HG02610 (cell line): ENCODE results near the gene MAIP1.
"Not testable (repeated sequence)": the region's sequence is repeated elsewhere in the genome, so short reads cannot be mapped to it uniquely, and the experiment has no call there.

Experiments used
- ATAC-seq: cut with Tn5 transposase; IDR thresholded peaks from one replicate; pipeline ENCODE4 v1.9.1; 2021; ENCODE audit warnings: mild to moderate bottlenecking, moderate library complexity; ENCODE audit not compliant: unreplicated experiment

MAIP1 gene, protein sequence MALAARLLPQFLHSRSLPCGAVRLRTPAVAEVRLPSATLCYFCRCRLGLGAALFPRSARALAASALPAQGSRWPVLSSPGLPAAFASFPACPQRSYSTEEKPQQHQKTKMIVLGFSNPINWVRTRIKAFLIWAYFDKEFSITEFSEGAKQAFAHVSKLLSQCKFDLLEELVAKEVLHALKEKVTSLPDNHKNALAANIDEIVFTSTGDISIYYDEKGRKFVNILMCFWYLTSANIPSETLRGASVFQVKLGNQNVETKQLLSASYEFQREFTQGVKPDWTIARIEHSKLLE

GRCh38 chr2:199955339-199956061 is at the start of gene MAIP1, which contains the start of gene TYW5:
Gene MAIP1, plus strand, starts transcription at chr2:199955582. Its CDS starts 217 bp downstream, at chr2:199955799.
Gene TYW5, minus strand, starts transcription at chr2:199955491. Its CDS starts 21 bp downstream, at chr2:199955470.
- peak; percentile 85 for ATAC-seq

- ATAC-seq: no peak
These were observed 48.2 kb upstream of the MAIP1 start for GRCh38 chr2:199907008-199907714.

GRCh38 chr2:199910338-199911051 is 44.9 kb upstream of the MAIP1 start:
- no peak for ATAC-seq

DNA sequence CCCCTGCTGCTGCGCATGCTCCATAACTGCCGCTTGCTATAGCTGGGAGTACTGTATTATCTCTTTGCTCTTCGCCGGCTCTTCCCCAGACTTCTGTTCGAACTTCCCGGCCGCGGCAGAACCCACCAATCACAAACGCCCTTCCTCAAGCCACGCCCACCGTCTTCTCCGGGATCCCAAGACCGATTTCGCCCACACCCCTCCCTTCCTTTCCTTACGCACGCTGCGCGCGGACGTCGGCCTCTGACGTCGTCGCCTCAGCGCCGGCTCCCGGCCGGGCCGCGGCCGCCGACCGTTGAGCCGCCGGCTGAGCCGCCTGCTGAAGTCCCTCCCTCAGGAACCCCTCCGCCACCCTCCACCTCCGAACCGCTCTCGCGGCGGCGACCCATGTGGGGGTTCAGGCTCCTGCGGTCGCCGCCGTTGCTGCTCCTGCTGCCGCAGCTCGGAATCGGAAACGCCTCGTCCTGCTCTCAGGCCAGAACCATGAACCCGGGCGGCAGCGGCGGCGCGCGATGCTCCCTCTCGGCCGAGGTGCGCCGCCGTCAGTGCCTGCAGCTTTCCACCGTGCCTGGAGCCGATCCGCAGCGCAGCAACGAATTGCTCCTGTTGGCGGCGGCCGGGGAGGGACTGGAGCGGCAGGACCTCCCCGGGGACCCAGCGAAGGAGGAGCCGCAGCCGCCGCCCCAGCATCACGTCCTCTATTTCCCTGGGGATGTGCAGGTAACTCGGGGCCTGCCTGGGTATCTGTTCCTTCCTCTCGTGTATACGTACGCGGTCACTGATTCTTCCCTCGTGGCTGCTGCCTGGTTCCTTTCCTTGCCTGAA is 44.1 kb upstream of the MAIP1 start, which contains the start of gene C2orf69:
C2orf69 (plus strand) TSS at position 242 of the 825 bp plus-strand sequence; CDS start at position 388, 146 bp downstream.
- peak; percentile 93 for ATAC-seq

DNA sequence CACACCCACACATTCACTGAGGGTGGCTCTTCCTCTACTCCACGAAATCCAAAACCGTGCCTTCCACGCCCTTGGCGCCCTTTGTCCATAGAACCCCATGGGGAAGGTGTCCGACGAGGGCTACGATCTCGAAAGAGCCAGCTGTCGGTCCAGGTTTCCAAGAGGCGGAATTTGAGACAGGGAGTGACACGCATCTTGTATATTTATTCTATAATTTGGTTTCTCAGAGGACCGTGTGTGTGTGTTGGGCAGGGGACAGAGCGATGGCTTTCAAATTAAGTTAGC is 43.6 kb upstream of the MAIP1 start:
- no peak for ATAC-seq

DNA sequence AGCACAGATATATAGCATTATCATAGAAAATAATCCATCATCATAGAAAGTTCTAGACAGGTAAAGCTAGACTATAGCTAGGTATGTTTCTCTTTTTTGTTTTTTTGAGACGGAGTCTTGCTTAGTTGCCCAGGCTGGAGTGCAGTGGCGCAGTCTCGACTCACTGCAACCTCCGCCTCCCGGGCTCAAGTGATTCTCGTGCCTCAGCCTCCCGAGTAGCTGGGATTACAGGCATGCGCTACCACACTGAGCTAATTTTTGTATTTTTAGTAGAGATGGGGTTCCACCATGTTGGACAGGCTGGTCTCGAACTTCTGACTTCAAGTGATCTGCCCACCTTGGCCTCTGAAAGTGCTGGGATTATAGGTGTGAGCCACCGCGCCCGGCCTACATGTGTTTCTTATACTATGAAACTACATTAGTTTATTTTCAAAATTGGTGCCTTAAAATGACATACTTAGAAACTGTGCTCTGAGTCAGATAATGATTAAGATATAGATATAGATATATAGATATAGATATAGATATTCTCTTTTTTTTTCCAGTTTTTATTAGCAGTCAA is 42.7 kb upstream of the MAIP1 start:
- ATAC-seq: not testable (repeated sequence)

DNA sequence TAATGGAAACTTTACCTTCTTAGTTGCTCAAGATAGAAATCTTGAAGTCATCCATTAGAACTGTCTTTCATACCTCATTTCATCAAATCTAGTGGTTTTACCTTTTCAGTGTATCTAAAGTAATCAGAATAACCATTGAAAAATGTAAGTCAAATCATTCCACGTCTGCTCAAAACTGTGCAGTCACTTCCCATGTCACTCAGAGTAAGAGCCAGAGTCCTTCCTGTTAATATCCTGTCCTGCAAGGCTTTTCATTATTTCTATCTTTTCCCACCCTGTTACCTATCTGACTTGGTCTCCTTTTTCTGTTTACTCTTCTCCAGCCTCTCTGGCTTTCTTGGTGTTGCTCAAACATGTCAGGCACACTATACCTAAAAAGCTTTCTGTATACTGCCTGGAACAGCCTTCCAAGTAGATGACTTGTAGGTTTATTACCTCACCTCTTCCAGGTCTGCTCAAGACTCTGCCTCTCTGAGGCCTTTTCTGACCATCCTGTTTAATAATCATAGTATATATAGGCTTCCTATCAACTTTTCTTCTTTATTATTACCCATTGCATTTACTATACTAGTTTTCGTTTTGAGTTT is 40.9 kb upstream of the MAIP1 start:
- no peak for ATAC-seq

DNA sequence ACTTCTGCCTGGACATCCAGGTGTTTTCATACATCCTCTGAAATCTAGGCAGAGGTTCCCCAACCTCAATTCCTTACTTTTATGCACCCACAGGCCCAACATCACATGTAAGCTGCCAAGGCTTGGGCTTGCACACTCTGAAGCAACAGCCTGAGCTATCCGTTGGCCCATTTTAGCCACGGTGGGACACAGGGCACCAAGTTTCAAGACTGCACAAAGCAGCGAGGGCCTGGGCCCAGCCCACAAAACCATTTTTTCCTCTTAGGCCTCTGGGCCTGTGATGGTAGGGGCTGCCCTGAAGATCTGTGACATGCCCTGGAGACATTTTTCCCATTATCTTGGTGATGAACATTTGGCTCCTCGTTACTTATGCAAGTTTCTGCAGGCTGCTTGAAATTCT is 38.4 kb upstream of the MAIP1 start:
- no peak for ATAC-seq

DNA sequence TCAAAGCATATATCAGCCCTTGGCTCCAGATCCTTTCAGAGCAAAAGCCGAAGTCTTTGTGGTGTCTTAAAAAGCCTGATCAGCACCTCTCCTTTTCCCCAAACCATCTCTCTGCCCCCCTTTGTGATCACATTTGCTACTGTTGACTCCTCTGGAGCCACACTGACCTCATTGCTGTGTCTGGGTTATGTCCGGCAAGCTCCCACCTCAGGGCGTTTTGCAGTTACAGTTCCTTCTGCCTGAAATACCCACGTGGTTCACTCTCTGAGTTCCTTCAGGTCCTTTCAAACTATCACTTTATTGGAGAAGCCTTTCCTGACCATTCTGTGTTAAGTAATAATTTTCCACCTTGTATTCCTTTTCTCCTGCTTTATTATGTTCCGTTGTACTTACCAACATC is 32.5 kb upstream of the MAIP1 start:
- ATAC-seq: no peak

DNA sequence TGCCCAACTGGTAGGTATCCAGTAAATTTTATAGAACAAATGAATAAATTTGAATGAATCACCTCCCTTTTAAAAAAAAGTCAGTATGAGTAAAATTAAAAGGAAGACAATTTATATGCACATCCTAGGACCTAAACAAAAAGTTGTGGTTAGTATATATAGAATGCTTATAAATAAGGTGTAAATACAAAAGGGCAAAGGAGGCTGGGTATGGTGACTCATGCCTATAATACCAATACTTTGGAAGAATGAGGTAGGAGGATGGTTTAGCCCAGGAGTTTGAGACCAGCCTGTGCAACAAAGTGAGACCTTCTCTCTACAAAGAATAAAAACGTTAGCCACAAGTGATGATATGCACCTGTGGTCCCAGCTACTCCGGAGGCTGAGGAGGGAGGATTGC is 31.5 kb upstream of the MAIP1 start:
- ATAC-seq: no peak

DNA sequence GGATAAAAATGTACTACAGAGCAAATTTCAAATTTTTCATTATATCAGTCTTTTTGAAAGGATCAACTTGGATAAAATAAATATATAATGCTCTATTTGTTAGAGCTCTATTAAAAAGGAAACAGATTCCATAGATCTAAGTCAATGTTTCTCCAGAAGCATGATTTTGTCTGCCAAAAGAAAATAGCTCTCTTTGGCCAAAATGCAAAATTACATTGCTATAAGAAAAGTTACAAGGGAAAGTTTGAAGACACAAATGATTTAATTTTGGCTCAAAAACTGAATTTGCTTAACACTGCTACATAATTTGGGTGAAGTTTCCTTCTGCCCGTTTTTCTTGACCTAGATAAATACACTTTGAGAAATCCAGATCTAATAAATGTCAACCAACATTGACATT is 28.6 kb upstream of the MAIP1 start:
- ATAC-seq: no peak

DNA sequence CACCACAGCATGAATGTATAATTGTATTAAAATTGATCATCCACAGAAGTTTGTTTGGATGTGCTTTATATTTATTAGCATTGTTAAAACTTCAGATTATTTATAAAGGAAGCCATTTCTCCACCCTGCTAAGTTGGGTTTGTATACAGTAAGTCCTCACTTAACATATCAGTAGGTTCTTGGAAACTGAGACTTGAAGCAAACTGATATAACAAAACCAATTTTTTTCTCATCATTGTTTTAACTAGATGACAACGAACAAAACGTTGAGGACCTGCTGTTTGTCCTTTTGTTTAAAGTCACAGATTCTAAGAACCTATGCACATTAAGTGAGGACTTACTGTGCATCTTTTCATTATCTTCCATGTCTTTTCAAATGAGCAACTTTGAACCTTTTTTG is 27.2 kb upstream of the MAIP1 start:
- ATAC-seq: no peak

DNA sequence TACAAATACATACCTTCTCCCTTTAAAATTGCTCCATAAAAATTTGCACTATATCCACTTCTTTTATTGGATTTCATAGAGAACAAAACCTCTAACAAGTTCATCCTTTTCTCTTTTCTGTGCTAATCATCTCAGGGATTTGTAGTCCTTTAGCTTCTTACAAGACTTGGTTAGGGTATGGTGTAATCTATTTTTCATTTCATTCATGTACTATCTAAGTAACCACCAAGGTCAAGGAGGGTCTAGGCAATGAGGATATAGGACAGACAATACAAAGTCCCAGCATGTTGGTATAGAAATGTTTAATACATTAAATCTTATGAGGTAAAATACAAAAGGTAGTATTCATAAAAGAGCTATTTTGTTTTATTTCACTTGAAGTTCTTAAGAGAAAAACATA is 26.8 kb upstream of the MAIP1 start:
- no peak for ATAC-seq

- no peak for ATAC-seq
These were observed 26.1 kb upstream of the MAIP1 start for GRCh38 chr2:199929262-199929661.

GRCh38 chr2:199932312-199932855 is 23.0 kb upstream of the MAIP1 start:
- no peak for ATAC-seq

GRCh38 chr2:199933466-199933865 is 21.9 kb upstream of the MAIP1 start:
- ATAC-seq: no peak

- no peak for ATAC-seq
These were observed 18.8 kb upstream of the MAIP1 start for GRCh38 chr2:199936554-199936953.

GRCh38 chr2:199940373-199940772 is 15.0 kb upstream of the MAIP1 start:
- ATAC-seq: peak; percentile 46

DNA sequence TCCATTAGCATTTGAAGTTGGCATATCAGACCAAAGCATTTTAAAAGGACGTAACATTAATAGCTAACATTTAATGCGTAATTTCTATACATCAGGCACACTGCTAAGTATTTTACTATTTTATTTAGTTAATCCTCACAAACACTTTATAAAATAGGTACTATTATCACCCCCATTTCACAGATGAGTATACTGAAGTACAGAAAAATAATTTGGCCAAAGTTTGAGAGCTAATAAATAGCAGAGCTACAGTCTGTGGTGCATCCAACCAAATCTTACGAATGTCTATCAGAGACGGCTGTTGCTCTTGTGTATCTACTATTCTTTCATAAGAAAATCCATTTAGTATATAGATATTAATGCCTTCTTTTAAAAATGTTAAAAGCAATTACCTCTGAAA is 12.0 kb upstream of the MAIP1 start:
- no peak for ATAC-seq
